Heart left ventricle (tissue), 16 donors: ENCODE measurements around the gene DDX60. TPM values are rescaled to one million over a fixed set of nuclear protein-coding genes. Genes with fewer than 3 reads are reported as not detected.

ENCODE experiments used
- ATAC-seq, 4 donors: fragments of 200-7000 bp; cut with Tn5 transposase; one replicate each; pipeline ENCODE4 v1.9.1; 2020 to 2022; ENCODE audit warnings: moderate library complexity in 4 of 4, mild to moderate bottlenecking in 3 of 4, moderate number of reproducible peaks in 1 of 4
- DNase-seq, 5 donors: peaks; one replicate each; pipeline ENCODE4 v3.0.0-alpha.2; 2020
- H3K27ac ChIP-seq, 12 donors: fragments of 200-600 bp; sonication (generic) in 4 of 12; one replicate each; pipeline versions ENCODE4 v1.5.0 to v1.8.0; 2016 to 2022; ENCODE audit warnings: mild to moderate bottlenecking in 2 of 12
- H3K27me3 ChIP-seq, 9 donors: fragments of 200-600 bp; sonication (generic) in 2 of 9; one replicate each; pipeline versions ENCODE4 v1.5.1 to v1.8.0; 2016 to 2022; ENCODE audit warnings: mild to moderate bottlenecking in 3 of 9
- H3K36me3 ChIP-seq, 9 donors: fragments of 200-600 bp; sonication (generic) in 2 of 9; one replicate each; pipeline versions ENCODE4 v1.5.0 to v1.8.0; 2018 to 2022; ENCODE audit warnings: mild to moderate bottlenecking in 2 of 9
- H3K4me1 ChIP-seq, 12 donors: fragments of 200-600 bp; sonication (generic) in 4 of 12; one replicate each; pipeline versions ENCODE4 v1.5.0 to v1.8.0; 2016 to 2022; ENCODE audit warnings: mild to moderate bottlenecking in 3 of 12
- H3K4me3 ChIP-seq, 12 donors: fragments of 200-600 bp; sonication (generic) in 4 of 12; one replicate each; pipeline versions ENCODE4 v1.5.0 to v1.8.0; 2017 to 2022; ENCODE audit warnings: mild to moderate bottlenecking in 9 of 12, moderate library complexity in 4 of 12
- H3K9me3 ChIP-seq, 12 donors: fragments of 200-600 bp; sonication (generic) in 4 of 12; one replicate each; pipeline versions ENCODE4 v1.5.0 to v1.8.0; 2016 to 2022; ENCODE audit warnings: mild to moderate bottlenecking in 1 of 12
- CTCF ChIP-seq, 12 donors: fragments of 200-600 bp; sonication (generic) in 4 of 12; IDR thresholded peaks; one replicate each; pipeline versions ENCODE4 v1.5.0 to v1.8.0; 2018 to 2022; ENCODE audit warnings: antibody characterized with exemption in 12 of 12, mild to moderate bottlenecking in 5 of 12
- POLR2A ChIP-seq, 2 donors: fragments of 450-650 bp; IDR thresholded peaks; one replicate each; pipeline ENCODE4 v1.6.1; 2017; ENCODE audit warnings: antibody characterized with exemption in 2 of 2, mild to moderate bottlenecking in 2 of 2, moderate library complexity in 2 of 2
- WGBS, 4 donors: extraction: QIAGEN DNeasy Blood & Tissue Kit in 2 of 4; methylation state at CpG; one replicate each; pipeline versions ENCODE4 v1.1.5 to v1.1.7; 2013 to 2018; 5-methylcytosine and 5-hydroxymethylcytosine counted together
- intact Hi-C, 10 donors: fragments of 100-400 bp; cut with DNase I; formaldehyde crosslinking; loops; one replicate each; pipeline versions ENCODE4 v1.11.1 to v1.14.2; 2022
- polyA plus RNA-seq, 2 donors: library from polyadenylated mRNA; stranded (reverse); fragments of 200-250 nt; gene quantifications; one replicate each; pipeline ENCODE4 v1.2.3, GENCODE V29; 2013
- total RNA-seq, 9 donors: library from RNA; depleted of rRNA in 2 of 9; stranded (reverse); fragments of >200 nt in 2 of 9; fragmentation: NEBNext Ultra II Directional in 3 of 9; extraction: Animal tissue kit (Norgen Biotek cat#: 25700) in 3 of 9; gene quantifications; one replicate each; pipeline versions ENCODE4 v1.1.0 to v1.2.4, GENCODE V29; 2016 to 2023
- donor health status: ischemic (EF 13 %, LVEDD 7.1; RV severe dilation, severe dysfunction).
- donor health status: healthy with polysubstance abuse.
- donor health status: DM: no; HTN: yes; CAD: no.
- donor health status: DM: no; HTN: no; CAD: no.
- donor health status: ischemic (EF 25% LVEDD 6.9; RV normal size, moderate dysfunction).
- donor health status: ischemic (EF 25% LVEDD 5.7; RV mildly dilated, moderate dysfunction).
- donor health status: healthy.
- donor health status: DM: yes; HTN: yes; CAD: no.
- donor health status: ischemic (EF 35%, LVEDD 5.7; RV mildly dilated, moderate dysfunction).
- donor health status: nonischemic (EF 11% LVEDD 7.7; RV severe dilation, severe dysfunction).
- donor health status: DM: yes; HTN: yes; CAD: no.
- donor health status: PGD.
- donor health status: ischemic (EF 29% LVEDD 5.4; RV normal size, mild dysfunction).
- donor health status: nonischemic (EF 23%, LVEDD 6.1; RV moderate dilation, normal function).

Gene DDX60
- total and polyA plus RNA-seq, 11 donors, result 1.4 to 27.2 (median 8.7) TPM

- WGBS, 4 donors, result 82 to 92% (median 90%) methylated on average over 3 of the region's 3 CpGs
- Histone ChIP-seq H3K36me3 (peaks cover 0 to 68% (median 38%) of the 10 kb centered on the region in 9 donors), H3K4me1 (no peaks in the 10 kb centered on the region), H3K27me3 (no peaks in the 10 kb centered on the region), H3K4me3 (no peak overlapping the region), H3K9me3 (peaks cover 0 to 25% (median 0%) of the 10 kb centered on the region in 12 donors), H3K27ac (no peak overlapping the region)
- DNase-seq (no peak), ATAC-seq (no peak)
- TF ChIP-seq CTCF (IDR thresholded peaks at IDR 0.05) (no peak), POLR2A (IDR thresholded peaks at IDR 0.05) (no peak)
- intact Hi-C loops, result no loop called here
These were observed 76.6 kb downstream of the DDX60 start for GRCh38 chr4:168241953-168242352.

GRCh38 chr4:168240821-168241220 is 77.7 kb downstream of the DDX60 start:
- DNase-seq, result no peak
- intact Hi-C loops, result no loop called here
- Histone ChIP-seq H3K36me3 (peaks cover 0 to 68% (median 38%) of the 10 kb centered on the region in 9 donors), H3K27me3 (no peaks in the 10 kb centered on the region), H3K4me1 (no peaks in the 10 kb centered on the region), H3K9me3 (peaks cover 0 to 25% (median 0%) of the 10 kb centered on the region in 12 donors), H3K4me3 (no peak overlapping the region), H3K27ac (no peak overlapping the region)
- 96 to 98% (median 97%) methylated on average over 2 of the region's 2 CpGs for WGBS, 4 donors
- TF ChIP-seq CTCF (IDR thresholded peaks at IDR 0.05) (no peak), POLR2A (IDR thresholded peaks at IDR 0.05) (no peak)
- no peak for ATAC-seq

GRCh38 chr4:168221301-168221700 is 97.3 kb downstream of the DDX60 start:
- peaks cover 0 to 8% (median 0%) of the 10 kb centered on the region in 12 donors for H3K9me3 ChIP-seq
- 12 to 22% (median 18%) methylated on average over 2 of the region's 2 CpGs for WGBS, 4 donors
- no peak for TF ChIP-seq CTCF (IDR thresholded peaks at IDR 0.05)
- TF ChIP-seq POLR2A (IDR thresholded peaks at IDR 0.05), result no peak
- peaks cover 0 to 8% (median 0%) of the 10 kb centered on the region in 12 donors for H3K4me1 ChIP-seq
- ATAC-seq (no peak), DNase-seq (no peak)
- intact Hi-C loops, result no loop called here
- peaks cover 0 to 97% (median 80%) of the 10 kb centered on the region in 9 donors for H3K36me3 ChIP-seq
- H3K27me3 ChIP-seq, result no peaks in the 10 kb centered on the region
- H3K4me3 ChIP-seq, result no peak overlapping the region
- no peak overlapping the region for H3K27ac ChIP-seq

- Histone ChIP-seq H3K27me3 (no peaks in the 10 kb centered on the region), H3K27ac (no peak overlapping the region), H3K4me3 (no peak overlapping the region), H3K4me1 (peaks cover 0 to 8% (median 0%) of the 10 kb centered on the region in 12 donors), H3K36me3 (peaks cover 0 to 100% (median 78%) of the 10 kb centered on the region in 9 donors), H3K9me3 (peaks cover 0 to 8% (median 0%) of the 10 kb centered on the region in 12 donors)
- DNase-seq (no peak), ATAC-seq (no peak)
- TF ChIP-seq CTCF (IDR thresholded peaks at IDR 0.05), result no peak
- TF ChIP-seq POLR2A (IDR thresholded peaks at IDR 0.05), result no peak
- intact Hi-C loops, result no loop called here
These were observed 97.7 kb downstream of the DDX60 start for GRCh38 chr4:168220893-168221292.
